HepG2 (cell line): Measurements from ENCODE around the gene FER1L5. TPM values are rescaled to one million over a fixed set of nuclear protein-coding genes. Genes with fewer than 3 reads are reported as not detected.

Experiments used
- ARHGAP35 ChIP-seq: sonication (generic); formaldehyde crosslinking; IDR thresholded peaks from 2 replicates; pipeline ENCODE4 v1.9.0; 2022; ENCODE audit warnings: mild to moderate bottlenecking, inconsistent platforms, moderate library complexity, missing genetic modification reagents, borderline replicate concordance
- EZH2 ChIP-seq: conservative IDR thresholded peaks from 2 replicates; pipeline ENCODE4 v1.6.1; 2012; ENCODE audit warnings: mild to moderate bottlenecking, low read depth, low read length, moderate library complexity
- HDAC2 ChIP-seq: sonication (generic); formaldehyde crosslinking; IDR thresholded peaks from 2 replicates; pipeline ENCODE4 v1.4.0; 2020; ENCODE audit warnings: missing genetic modification reagents
- MED1 ChIP-seq: sonication (generic); formaldehyde crosslinking; IDR thresholded peaks from 2 replicates; pipeline ENCODE4 v1.4.0; 2020; ENCODE audit warnings: missing genetic modification reagents
- MYC ChIP-seq: sonication (generic); formaldehyde crosslinking; IDR thresholded peaks from 2 replicates; pipeline ENCODE4 v1.9.0; 2021; ENCODE audit warnings: missing genetic modification reagents, borderline replicate concordance
- NCOA5 ChIP-seq: sonication (generic); formaldehyde crosslinking; IDR thresholded peaks from 2 replicates; pipeline ENCODE4 v1.4.0; 2020; ENCODE audit warnings: missing genetic modification reagents
- NR3C1 ChIP-seq: sonication (generic); formaldehyde crosslinking; IDR thresholded peaks from 2 replicates; pipeline ENCODE4 v1.4.0; 2020; ENCODE audit warnings: missing genetic modification reagents
- PHB2 ChIP-seq: fragments of 450-650 bp; IDR thresholded peaks from 2 replicates; pipeline ENCODE4 v1.6.1; 2018; ENCODE audit not compliant: partially characterized antibody
- POLR2AphosphoS5 ChIP-seq: IDR thresholded peaks from 2 replicates; pipeline ENCODE4 v1.6.1; 2012; ENCODE audit warnings: low read depth, low read length
- SALL2 ChIP-seq: sonication (generic); formaldehyde crosslinking; IDR thresholded peaks from 2 replicates; pipeline ENCODE4 v1.8.1; 2023; ENCODE audit warnings: mild to moderate bottlenecking, missing genetic modification reagents, inconsistent platforms
- STAG1 ChIP-seq: sonication (generic); formaldehyde crosslinking; IDR thresholded peaks from 2 replicates; pipeline ENCODE4 v1.4.0; 2020; ENCODE audit warnings: missing genetic modification reagents
- ZBTB8A ChIP-seq: sonication (generic); formaldehyde crosslinking; IDR thresholded peaks from 2 replicates; pipeline ENCODE4 v1.4.0; 2020; ENCODE audit warnings: mild to moderate bottlenecking, low read depth, missing genetic modification reagents, borderline replicate concordance
- ZFAT ChIP-seq: sonication (generic); formaldehyde crosslinking; conservative IDR thresholded peaks from 2 replicates; pipeline ENCODE4 v1.8.1; 2023; ENCODE audit warnings: missing genetic modification reagents, inconsistent platforms
- ZMYM2 ChIP-seq: sonication (generic); formaldehyde crosslinking; IDR thresholded peaks from 2 replicates; pipeline ENCODE4 v1.8.0; 2022; ENCODE audit warnings: mild to moderate bottlenecking, missing genetic modification reagents
- ZNF138 ChIP-seq: sonication (generic); formaldehyde crosslinking; IDR thresholded peaks from 2 replicates; pipeline ENCODE4 v1.5.0; 2020; ENCODE audit warnings: mild to moderate bottlenecking, low read depth, missing genetic modification reagents
- ZNF432 ChIP-seq: sonication (generic); formaldehyde crosslinking; IDR thresholded peaks from 2 replicates; pipeline ENCODE4 v1.5.0; 2020; ENCODE audit warnings: missing genetic modification reagents, mild to moderate bottlenecking, borderline replicate concordance
- ZNF570 ChIP-seq: sonication (generic); formaldehyde crosslinking; IDR thresholded peaks from 2 replicates; pipeline ENCODE4 v1.4.0; 2020; ENCODE audit warnings: mild to moderate bottlenecking, missing genetic modification reagents, borderline replicate concordance
- ZNF572 ChIP-seq: sonication (generic); formaldehyde crosslinking; IDR thresholded peaks from 2 replicates; pipeline ENCODE4 v1.5.1; 2020; ENCODE audit warnings: mild to moderate bottlenecking, missing genetic modification reagents
- polyA plus RNA-seq, 8 experiments: library from polyadenylated mRNA; depleted of rRNA in 3 of 8; stranded (reverse) in 7 of 8; unstranded in 1 of 8; fragments of >200 nt; fragmentation: Illumina TruSeq in 4 of 8; extraction: Trizol in 4 of 8; gene quantifications; 2 replicates each; pipeline versions ENCODE4 v1.2.1 to v1.2.3, GENCODE V29; 2011 to 2016; ENCODE audit warnings: low read depth in 4 of 8, missing spikeins in 1 of 8, mixed read lengths in 1 of 8; ENCODE audit not compliant: insufficient read depth in 1 of 8
- total RNA-seq, 5 experiments: library from RNA; depleted of rRNA; stranded (reverse); fragments of >200 nt; fragmentation: Illumina TruSeq; extraction: Trizol; gene quantifications; 2 replicates each; pipeline ENCODE4 v1.2.3, GENCODE V29; 2016; ENCODE audit warnings: low read depth in 1 of 5
- TF ChIP-seq, protein P1 (sequence below): sonication (generic); formaldehyde crosslinking; IDR thresholded peaks from 2 replicates; pipeline ENCODE4 v1.4.0; 2020; ENCODE audit warnings: mild to moderate bottlenecking, missing genetic modification reagents
- TF ChIP-seq, protein P2 (sequence below): sonication (generic); formaldehyde crosslinking; IDR thresholded peaks from 2 replicates; pipeline ENCODE4 v1.4.0; 2020; ENCODE audit warnings: missing genetic modification reagents, mild to moderate bottlenecking, borderline replicate concordance
- TF ChIP-seq, protein P3 (sequence below): sonication (generic); formaldehyde crosslinking; IDR thresholded peaks from 2 replicates; pipeline ENCODE4 v1.4.0; 2020; ENCODE audit warnings: missing genetic modification reagents
- TF ChIP-seq, protein P4 (sequence below): IDR thresholded peaks from 2 replicates; pipeline ENCODE4 v1.6.1; 2018; ENCODE audit warnings: missing genetic modification reagents, mild to moderate bottlenecking, missing compliant biosample characterization

FER1L5 gene
- total and polyA plus RNA-seq, 2 of the 13 experiments (the other 11 are each of a cell fraction or from before 2014, with no cell fraction given), result 0.02 to 0.08 TPM

DNA sequence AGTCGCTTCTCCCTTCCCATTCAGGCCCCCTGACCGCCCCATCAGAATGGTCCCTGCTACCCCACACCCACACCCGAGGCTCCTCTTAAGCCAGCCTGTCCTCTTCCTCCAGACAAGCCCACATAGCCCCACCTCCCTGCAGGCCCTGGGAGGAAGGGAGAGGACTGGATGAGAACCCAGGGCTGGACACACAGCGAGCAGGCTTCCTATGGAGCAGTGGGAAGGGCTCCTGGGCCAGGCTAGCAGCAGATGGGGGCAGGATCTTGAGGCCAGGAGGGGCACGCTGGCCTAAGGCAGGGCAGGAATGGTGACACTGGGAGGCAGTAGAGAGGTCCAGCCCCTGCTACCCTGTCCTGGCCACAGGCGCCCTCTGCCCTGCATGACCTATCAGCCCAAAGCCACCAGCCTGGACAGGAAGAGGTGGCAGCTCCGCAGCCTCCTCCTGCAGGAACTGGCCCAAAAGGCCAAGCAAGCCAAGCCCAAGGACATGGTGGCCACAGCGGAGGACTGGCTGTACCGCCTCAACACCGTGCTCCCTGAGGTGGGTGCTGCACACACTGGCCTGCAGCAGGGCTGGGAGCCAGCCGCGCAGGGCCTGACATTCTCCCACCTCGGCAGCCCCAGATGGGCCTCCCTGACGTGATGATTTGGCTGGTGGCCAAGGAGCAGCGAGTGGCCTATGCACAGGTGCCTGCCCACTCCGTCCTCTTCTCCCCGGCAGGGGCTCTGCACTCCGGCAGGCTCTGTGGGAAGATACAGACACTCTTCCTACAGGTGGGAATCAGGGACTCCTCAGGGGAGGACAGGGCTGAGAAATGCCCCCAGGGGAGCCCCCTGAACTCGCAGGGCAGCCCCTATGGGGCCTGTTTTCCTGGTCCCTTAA, 43.3 kb downstream of the FER1L5 start (continued):
- TF ChIP-seq, protein P1, sequence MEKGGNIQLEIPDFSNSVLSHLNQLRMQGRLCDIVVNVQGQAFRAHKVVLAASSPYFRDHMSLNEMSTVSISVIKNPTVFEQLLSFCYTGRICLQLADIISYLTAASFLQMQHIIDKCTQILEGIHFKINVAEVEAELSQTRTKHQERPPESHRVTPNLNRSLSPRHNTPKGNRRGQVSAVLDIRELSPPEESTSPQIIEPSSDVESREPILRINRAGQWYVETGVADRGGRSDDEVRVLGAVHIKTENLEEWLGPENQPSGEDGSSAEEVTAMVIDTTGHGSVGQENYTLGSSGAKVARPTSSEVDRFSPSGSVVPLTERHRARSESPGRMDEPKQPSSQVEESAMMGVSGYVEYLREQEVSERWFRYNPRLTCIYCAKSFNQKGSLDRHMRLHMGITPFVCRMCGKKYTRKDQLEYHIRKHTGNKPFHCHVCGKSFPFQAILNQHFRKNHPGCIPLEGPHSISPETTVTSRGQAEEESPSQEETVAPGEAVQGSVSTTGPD (CRISPR knock-in tag), result no peak
- TF ChIP-seq ZNF570, result no peak
- TF ChIP-seq ZNF572 (CRISPR knock-in tag), result peak; percentile 85
- no peak for TF ChIP-seq NCOA5 (CRISPR knock-in tag)
- TF ChIP-seq, protein P2, sequence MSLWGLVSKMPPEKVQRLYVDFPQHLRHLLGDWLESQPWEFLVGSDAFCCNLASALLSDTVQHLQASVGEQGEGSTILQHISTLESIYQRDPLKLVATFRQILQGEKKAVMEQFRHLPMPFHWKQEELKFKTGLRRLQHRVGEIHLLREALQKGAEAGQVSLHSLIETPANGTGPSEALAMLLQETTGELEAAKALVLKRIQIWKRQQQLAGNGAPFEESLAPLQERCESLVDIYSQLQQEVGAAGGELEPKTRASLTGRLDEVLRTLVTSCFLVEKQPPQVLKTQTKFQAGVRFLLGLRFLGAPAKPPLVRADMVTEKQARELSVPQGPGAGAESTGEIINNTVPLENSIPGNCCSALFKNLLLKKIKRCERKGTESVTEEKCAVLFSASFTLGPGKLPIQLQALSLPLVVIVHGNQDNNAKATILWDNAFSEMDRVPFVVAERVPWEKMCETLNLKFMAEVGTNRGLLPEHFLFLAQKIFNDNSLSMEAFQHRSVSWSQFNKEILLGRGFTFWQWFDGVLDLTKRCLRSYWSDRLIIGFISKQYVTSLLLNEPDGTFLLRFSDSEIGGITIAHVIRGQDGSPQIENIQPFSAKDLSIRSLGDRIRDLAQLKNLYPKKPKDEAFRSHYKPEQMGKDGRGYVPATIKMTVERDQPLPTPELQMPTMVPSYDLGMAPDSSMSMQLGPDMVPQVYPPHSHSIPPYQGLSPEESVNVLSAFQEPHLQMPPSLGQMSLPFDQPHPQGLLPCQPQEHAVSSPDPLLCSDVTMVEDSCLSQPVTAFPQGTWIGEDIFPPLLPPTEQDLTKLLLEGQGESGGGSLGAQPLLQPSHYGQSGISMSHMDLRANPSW, result no peak
- no peak for TF ChIP-seq ZNF138 (CRISPR knock-in tag)
- no peak for TF ChIP-seq ZBTB8A (CRISPR knock-in tag)
- no peak; the same call in none of the 2 replicates for TF ChIP-seq MYC (CRISPR knock-in tag)
- TF ChIP-seq SALL2 (CRISPR knock-in tag), result 0 out of 2 replicates have a peak, but pooled peaks have one; percentile 54
- TF ChIP-seq ARHGAP35, result peak; percentile 68; the same call in 1 of the 2 replicates
- TF ChIP-seq HDAC2 (CRISPR knock-in tag), result peak; percentile 81
- TF ChIP-seq, protein P3, sequence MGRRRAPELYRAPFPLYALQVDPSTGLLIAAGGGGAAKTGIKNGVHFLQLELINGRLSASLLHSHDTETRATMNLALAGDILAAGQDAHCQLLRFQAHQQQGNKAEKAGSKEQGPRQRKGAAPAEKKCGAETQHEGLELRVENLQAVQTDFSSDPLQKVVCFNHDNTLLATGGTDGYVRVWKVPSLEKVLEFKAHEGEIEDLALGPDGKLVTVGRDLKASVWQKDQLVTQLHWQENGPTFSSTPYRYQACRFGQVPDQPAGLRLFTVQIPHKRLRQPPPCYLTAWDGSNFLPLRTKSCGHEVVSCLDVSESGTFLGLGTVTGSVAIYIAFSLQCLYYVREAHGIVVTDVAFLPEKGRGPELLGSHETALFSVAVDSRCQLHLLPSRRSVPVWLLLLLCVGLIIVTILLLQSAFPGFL, result no peak
- no peak for TF ChIP-seq POLR2AphosphoS5
- no peak for TF ChIP-seq ZNF432 (CRISPR knock-in tag)
- peak; percentile 65 for TF ChIP-seq STAG1
- TF ChIP-seq NR3C1 (CRISPR knock-in tag), result no peak
- TF ChIP-seq PHB2, result no peak
- TF ChIP-seq, protein P4, sequence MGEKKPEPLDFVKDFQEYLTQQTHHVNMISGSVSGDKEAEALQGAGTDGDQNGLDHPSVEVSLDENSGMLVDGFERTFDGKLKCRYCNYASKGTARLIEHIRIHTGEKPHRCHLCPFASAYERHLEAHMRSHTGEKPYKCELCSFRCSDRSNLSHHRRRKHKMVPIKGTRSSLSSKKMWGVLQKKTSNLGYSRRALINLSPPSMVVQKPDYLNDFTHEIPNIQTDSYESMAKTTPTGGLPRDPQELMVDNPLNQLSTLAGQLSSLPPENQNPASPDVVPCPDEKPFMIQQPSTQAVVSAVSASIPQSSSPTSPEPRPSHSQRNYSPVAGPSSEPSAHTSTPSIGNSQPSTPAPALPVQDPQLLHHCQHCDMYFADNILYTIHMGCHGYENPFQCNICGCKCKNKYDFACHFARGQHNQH (CRISPR knock-in tag), result no peak
- no peak for TF ChIP-seq EZH2
- TF ChIP-seq MED1 (CRISPR knock-in tag), result peak; percentile 21; the same call in 1 of the 2 replicates
- 0 out of 2 replicates have a peak, but pooled peaks have one; percentile 44 for TF ChIP-seq ZMYM2 (CRISPR knock-in tag)
- TF ChIP-seq ZFAT (CRISPR knock-in tag), result no peak
